Neural progenitor cell (in vitro differentiated cells): ENCODE data around the gene ANK3. TPM values are rescaled to one million over a fixed set of nuclear protein-coding genes. Genes with fewer than 3 reads are reported as not detected.
A peak's percentile ranks its signal among the peaks of the same experiment; 100 is the strongest.
"Not testable (repeated sequence)": the region's sequence is repeated elsewhere in the genome, so short reads cannot be mapped to it uniquely, and the experiment has no call there.

ENCODE experiments used
- DNase-seq: peaks from one replicate; pipeline ENCODE4 v3.0.0-alpha.2; 2016; ENCODE audit warnings: low spot score
- H2AFZ ChIP-seq: fragments of 200-600 bp; sonication (generic); replicated peaks from 2 replicates; pipeline ENCODE4 v1.6.1; 2016; ENCODE audit warnings: antibody characterized with exemption
- H3F3A ChIP-seq: fragments of 200-600 bp; sonication (generic); 2 replicates; pipeline ENCODE4 v1.6.1; 2016; ENCODE audit warnings: antibody characterized with exemption, low read depth
- H3K27ac ChIP-seq: fragments of 200-600 bp; sonication (generic); 2 replicates; pipeline ENCODE4 v1.5.1; 2016; ENCODE audit warnings: mild to moderate bottlenecking
- H3K27me3 ChIP-seq: fragments of 200-600 bp; sonication (generic); 2 replicates; pipeline ENCODE4 v1.6.1; 2016; ENCODE audit warnings: mild to moderate bottlenecking, moderate library complexity
- H3K36me3 ChIP-seq: fragments of 200-600 bp; sonication (generic); 2 replicates; pipeline ENCODE4 v1.5.1; 2016
- H3K4me1 ChIP-seq: fragments of 200-600 bp; sonication (generic); 2 replicates; pipeline ENCODE4 v1.6.1; 2016; ENCODE audit warnings: mixed run types
- H3K4me2 ChIP-seq: fragments of 200-600 bp; sonication (generic); 2 replicates; pipeline ENCODE4 v1.6.1; 2016
- H3K4me3 ChIP-seq: fragments of 200-600 bp; sonication (generic); 2 replicates; pipeline ENCODE4 v1.5.1; 2016
- H3K79me2 ChIP-seq: fragments of 200-600 bp; sonication (generic); 2 replicates; pipeline ENCODE4 v1.6.1; 2016; ENCODE audit warnings: low read depth
- H3K9ac ChIP-seq: fragments of 200-600 bp; sonication (generic); 2 replicates; pipeline ENCODE4 v1.6.1; 2016
- H3K9me3 ChIP-seq: fragments of 200-600 bp; sonication (generic); 2 replicates; pipeline ENCODE4 v1.5.1; 2016; ENCODE audit warnings: low read depth
- H4K20me1 ChIP-seq: fragments of 200-600 bp; sonication (generic); 2 replicates; pipeline ENCODE4 v1.6.1; 2016; ENCODE audit warnings: low read depth
- H3K27ac Mint-ChIP-seq: 3 replicates; pipeline ENCODE4 v1.8.0; 2021; ENCODE audit warnings: mixed read lengths
- H3K27me3 Mint-ChIP-seq: 2 replicates; pipeline ENCODE4 v1.8.0; 2022; ENCODE audit warnings: low read depth, mild to moderate bottlenecking, inconsistent platforms, moderate library complexity, mixed read lengths; ENCODE audit not compliant: insufficient read depth
- H3K36me3 Mint-ChIP-seq: 3 replicates; pipeline ENCODE4 v1.8.0; 2021; ENCODE audit warnings: mixed read lengths
- H3K4me1 Mint-ChIP-seq: 3 replicates; pipeline ENCODE4 v1.8.0; 2021; ENCODE audit warnings: mixed read lengths
- H3K4me3 Mint-ChIP-seq: 3 replicates; pipeline ENCODE4 v1.8.0; 2021; ENCODE audit warnings: mild to moderate bottlenecking, moderate library complexity, mixed read lengths
- H3K9me3 Mint-ChIP-seq: 3 replicates; pipeline ENCODE4 v1.8.0; 2020; ENCODE audit warnings: mixed read lengths
- CTCF ChIP-seq: fragments of 200-600 bp; sonication (generic); IDR thresholded peaks from 2 replicates; pipeline ENCODE4 v1.5.1; 2017; ENCODE audit warnings: antibody characterized with exemption, mild to moderate bottlenecking
- EZH2 ChIP-seq: fragments of 200-600 bp; sonication (generic); IDR thresholded peaks from 2 replicates; pipeline ENCODE4 v1.6.1; 2017; ENCODE audit warnings: antibody characterized with exemption, mild to moderate bottlenecking, moderate library complexity
- EZH2phosphoT487 ChIP-seq: fragments of 200-600 bp; sonication (generic); IDR thresholded peaks from 2 replicates; pipeline ENCODE4 v1.6.1; 2017; ENCODE audit warnings: antibody characterized with exemption
- total RNA-seq: library from RNA; depleted of rRNA; stranded (reverse); fragments of >200 nt; gene quantifications from 2 replicates; pipeline ENCODE4 v1.2.3, GENCODE V29; 2015; ENCODE audit warnings: low replicate concordance

ANK3 gene
- total RNA-seq, 1 donor from 2014 or later: 54.1 TPM

DNA sequence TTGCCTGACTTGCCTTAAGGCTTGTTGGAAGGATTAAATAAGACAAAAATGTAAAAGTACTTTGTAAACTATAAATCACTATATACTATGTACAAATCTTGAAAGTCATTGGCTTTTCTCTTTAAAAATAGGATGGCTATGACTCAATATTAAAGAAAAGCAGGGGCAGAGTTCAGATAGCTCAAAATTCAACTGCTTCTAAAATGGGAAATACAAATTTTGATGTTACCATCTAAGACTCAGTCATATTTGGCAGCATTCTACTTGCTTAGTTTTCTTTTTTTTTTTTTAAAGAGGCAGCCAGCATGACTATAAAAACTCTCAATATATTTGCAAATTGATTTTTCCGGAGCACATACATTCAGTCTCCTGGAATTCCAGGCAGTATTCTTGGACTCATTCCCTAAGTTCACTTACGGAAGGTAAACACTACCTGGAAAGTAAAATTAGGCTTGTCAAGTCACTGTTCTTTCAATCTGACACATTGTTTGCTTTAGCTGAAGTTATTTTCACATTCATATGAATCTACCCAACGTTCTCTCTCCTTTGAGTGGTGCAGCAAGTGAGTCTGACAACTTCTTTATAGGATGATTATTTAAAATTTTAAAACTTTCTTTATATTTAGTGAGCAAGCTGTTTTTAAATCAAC lies 349.5 kb downstream of the ANK3 start:
- H3K4me2 ChIP-seq: no peak overlapping the region
- no peak overlapping the region for H3K4me3 ChIP-seq
- no peaks in the 10 kb centered on the region for H3K4me1 Mint-ChIP-seq
- no peaks in the 10 kb centered on the region for H3K79me2 ChIP-seq
- H2AFZ ChIP-seq: no peak overlapping the region
- no peaks in the 10 kb centered on the region for H3F3A ChIP-seq
- peaks cover 2% of the 10 kb centered on the region for H3K27me3 Mint-ChIP-seq
- no peak overlapping the region for H3K27ac Mint-ChIP-seq
- no peak overlapping the region for H3K27ac ChIP-seq
- H4K20me1 ChIP-seq: no peaks in the 10 kb centered on the region
- no peaks in the 10 kb centered on the region for H3K9me3 Mint-ChIP-seq
- TF ChIP-seq CTCF (no peak), EZH2phosphoT487 (no peak), EZH2 (no peak)
- no peaks in the 10 kb centered on the region for H3K27me3 ChIP-seq
- H3K4me1 ChIP-seq: no peaks in the 10 kb centered on the region
- H3K36me3 ChIP-seq: no peaks in the 10 kb centered on the region
- no peak overlapping the region for H3K9ac ChIP-seq
- no peak overlapping the region for H3K4me3 Mint-ChIP-seq
- no peaks in the 10 kb centered on the region for H3K36me3 Mint-ChIP-seq
- no peaks in the 10 kb centered on the region for H3K9me3 ChIP-seq
- no peak for DNase-seq

DNA sequence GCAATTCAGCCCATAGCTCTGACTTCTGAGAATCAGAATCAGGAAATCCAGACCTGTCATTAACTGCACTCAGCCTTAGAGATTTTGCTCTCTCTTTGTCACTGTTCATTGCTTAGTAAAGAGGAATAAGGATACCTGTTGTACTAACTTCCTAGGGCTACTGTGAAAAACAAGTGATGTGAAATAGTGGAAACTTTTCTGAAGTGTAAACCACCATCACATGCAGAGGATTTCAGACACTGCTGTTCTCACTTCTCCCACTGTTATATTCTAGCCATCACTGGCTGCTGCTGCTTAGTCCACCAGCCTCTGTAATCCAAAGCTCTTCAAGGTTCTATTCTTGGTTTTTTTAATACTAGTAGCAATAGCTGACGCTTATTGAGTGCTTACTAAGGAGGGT lies 353.7 kb downstream of the ANK3 start:
- Histone ChIP-seq H4K20me1 (no peaks in the 10 kb centered on the region), H3K27ac (no peak overlapping the region), H3K4me2 (no peak overlapping the region), H3K79me2 (no peaks in the 10 kb centered on the region), H3K9me3 (no peaks in the 10 kb centered on the region), H3K9ac (no peak overlapping the region), H3F3A (no peaks in the 10 kb centered on the region), H3K36me3 (no peaks in the 10 kb centered on the region), H2AFZ (no peak overlapping the region), H3K4me3 (no peak overlapping the region), H3K27me3 (no peaks in the 10 kb centered on the region), H3K4me1 (peaks cover 4% of the 10 kb centered on the region)
- peaks cover 3% of the 10 kb centered on the region for H3K4me1 Mint-ChIP-seq
- TF ChIP-seq CTCF: no peak
- TF ChIP-seq EZH2phosphoT487: no peak
- no peak for TF ChIP-seq EZH2
- no peak overlapping the region for H3K4me3 Mint-ChIP-seq
- no peaks in the 10 kb centered on the region for H3K9me3 Mint-ChIP-seq
- no peaks in the 10 kb centered on the region for H3K36me3 Mint-ChIP-seq
- no peak overlapping the region for H3K27ac Mint-ChIP-seq
- peaks cover 2% of the 10 kb centered on the region for H3K27me3 Mint-ChIP-seq
- DNase-seq: no peak

DNA sequence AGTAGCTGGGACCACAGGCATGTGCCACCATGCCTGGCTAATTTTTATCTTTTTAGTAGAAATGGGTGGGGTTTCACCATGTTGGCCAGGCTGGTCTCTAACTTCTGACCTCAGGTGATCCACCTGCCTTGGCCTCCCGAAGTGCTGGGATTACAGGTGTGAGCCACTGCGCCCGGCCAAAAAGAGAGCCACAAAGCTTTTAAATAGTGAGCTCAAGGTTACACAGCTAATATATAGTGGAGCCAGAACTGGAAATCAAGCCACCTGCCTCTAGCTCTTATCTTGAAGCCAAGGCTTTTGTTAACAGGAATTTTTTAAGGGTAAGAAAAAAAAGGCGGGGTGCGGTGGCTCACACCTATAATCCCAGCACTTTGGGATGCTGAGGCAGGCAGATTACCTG lies 354.3 kb downstream of the ANK3 start:
- not testable (repeated sequence) for H3K4me3 Mint-ChIP-seq

GRCh38 chr10:60032723-60033122 lies 357.0 kb downstream of the ANK3 start:
- H3K79me2 ChIP-seq: no peaks in the 10 kb centered on the region
- H3K4me1 Mint-ChIP-seq: peaks cover 7% of the 10 kb centered on the region
- no peak overlapping the region for H3K4me3 Mint-ChIP-seq
- no peaks in the 10 kb centered on the region for H3K36me3 ChIP-seq
- H3K36me3 Mint-ChIP-seq: no peaks in the 10 kb centered on the region
- H3K27me3 ChIP-seq: no peaks in the 10 kb centered on the region
- H3K9me3 Mint-ChIP-seq: no peaks in the 10 kb centered on the region
- peaks cover 19% of the 10 kb centered on the region for H3K4me1 ChIP-seq
- no peak overlapping the region for H2AFZ ChIP-seq
- no peaks in the 10 kb centered on the region for H3K9me3 ChIP-seq
- no peak overlapping the region for H3K27ac Mint-ChIP-seq
- no peaks in the 10 kb centered on the region for H4K20me1 ChIP-seq
- H3F3A ChIP-seq: no peaks in the 10 kb centered on the region
- no peak overlapping the region for H3K27ac ChIP-seq
- no peak overlapping the region for H3K4me2 ChIP-seq
- DNase-seq: peak; percentile 32
- H3K27me3 Mint-ChIP-seq: peaks cover 2% of the 10 kb centered on the region
- H3K9ac ChIP-seq: no peak overlapping the region
- no peak overlapping the region for H3K4me3 ChIP-seq
- TF ChIP-seq EZH2phosphoT487 (no peak), CTCF (peak; percentile 67), EZH2 (no peak)

More for the DNA sequence above, 354.3 kb downstream of the ANK3 start:
- H3K9me3 Mint-ChIP-seq, H3K36me3 ChIP-seq, H3K27me3 ChIP-seq, H2AFZ ChIP-seq, H3K9me3 ChIP-seq, H3K4me1 Mint-ChIP-seq, H3F3A ChIP-seq, H3K4me1 ChIP-seq, H3K36me3 Mint-ChIP-seq, DNase-seq, H4K20me1 ChIP-seq, H3K4me3 ChIP-seq, H3K27ac Mint-ChIP-seq, H3K79me2 ChIP-seq, H3K27ac ChIP-seq, H3K4me2 ChIP-seq, H3K27me3 Mint-ChIP-seq, H3K9ac ChIP-seq: not testable (repeated sequence)
